Measurements from ENCODE around the gene GNAQ. TPM values are rescaled to one million over a fixed set of nuclear protein-coding genes. Genes with fewer than 3 reads are reported as not detected.
A peak's percentile ranks its signal among the peaks of the same experiment; 100 is the strongest.

GNAQ gene
- total and polyA plus RNA-seq, 8 donors, result 13.1 to 75.3 (median 38.5) TPM

DNA sequence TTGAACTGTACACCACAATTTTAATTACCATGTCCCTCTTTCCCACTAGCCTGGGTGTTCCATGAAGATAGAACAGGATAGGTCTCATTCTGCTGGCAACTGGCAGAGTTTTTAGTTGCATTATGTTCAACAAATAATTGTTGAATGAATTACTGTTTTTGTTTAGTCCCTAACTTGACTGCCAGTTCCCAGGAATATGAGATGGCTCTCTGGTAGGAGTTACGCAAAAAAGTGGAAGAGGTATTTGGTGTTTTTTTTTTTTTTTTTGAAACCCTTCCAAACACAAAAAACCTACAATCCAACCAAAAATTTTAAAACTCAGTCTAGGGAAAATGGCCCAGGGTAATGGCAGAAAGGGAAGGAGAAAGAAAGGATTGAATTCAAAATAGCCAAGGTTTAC lies 153.6 kb downstream of the GNAQ start:
- WGBS, 5 donors, result 95 to 100% (median 97%) methylated on average over 1 of the region's 1 CpG
- TF ChIP-seq EP300 (IDR thresholded peaks at IDR 0.05) (no peak), POLR2A (IDR thresholded peaks at IDR 0.05) (no peak), POLR2AphosphoS5 (IDR thresholded peaks at IDR 0.05) (no peak)
- TF ChIP-seq, protein P1, sequence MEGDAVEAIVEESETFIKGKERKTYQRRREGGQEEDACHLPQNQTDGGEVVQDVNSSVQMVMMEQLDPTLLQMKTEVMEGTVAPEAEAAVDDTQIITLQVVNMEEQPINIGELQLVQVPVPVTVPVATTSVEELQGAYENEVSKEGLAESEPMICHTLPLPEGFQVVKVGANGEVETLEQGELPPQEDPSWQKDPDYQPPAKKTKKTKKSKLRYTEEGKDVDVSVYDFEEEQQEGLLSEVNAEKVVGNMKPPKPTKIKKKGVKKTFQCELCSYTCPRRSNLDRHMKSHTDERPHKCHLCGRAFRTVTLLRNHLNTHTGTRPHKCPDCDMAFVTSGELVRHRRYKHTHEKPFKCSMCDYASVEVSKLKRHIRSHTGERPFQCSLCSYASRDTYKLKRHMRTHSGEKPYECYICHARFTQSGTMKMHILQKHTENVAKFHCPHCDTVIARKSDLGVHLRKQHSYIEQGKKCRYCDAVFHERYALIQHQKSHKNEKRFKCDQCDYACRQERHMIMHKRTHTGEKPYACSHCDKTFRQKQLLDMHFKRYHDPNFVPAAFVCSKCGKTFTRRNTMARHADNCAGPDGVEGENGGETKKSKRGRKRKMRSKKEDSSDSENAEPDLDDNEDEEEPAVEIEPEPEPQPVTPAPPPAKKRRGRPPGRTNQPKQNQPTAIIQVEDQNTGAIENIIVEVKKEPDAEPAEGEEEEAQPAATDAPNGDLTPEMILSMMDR (IDR thresholded peaks at IDR 0.05), result no peak
- peaks cover 8 to 52% (median 33%) of the 10 kb centered on the region in 4 donors for H3K4me1 ChIP-seq

DNA sequence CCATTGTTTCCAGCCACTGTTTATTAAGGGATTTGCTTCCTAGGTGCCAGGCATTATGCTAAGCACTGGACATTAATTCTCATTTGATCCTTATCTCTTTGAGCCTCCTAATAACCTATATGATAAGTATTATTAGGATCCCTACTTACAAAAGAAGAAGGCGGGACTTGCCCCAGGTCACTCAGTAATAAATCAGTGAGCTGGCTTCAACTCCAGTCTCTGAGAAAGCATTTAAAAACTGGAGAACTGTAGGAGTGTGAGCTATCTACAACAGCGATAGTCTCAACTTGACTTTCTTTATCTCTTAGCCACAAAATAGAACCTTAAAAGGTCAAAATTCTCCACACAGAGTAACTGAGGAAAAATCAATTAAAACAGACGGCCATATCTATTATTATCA lies 155.0 kb downstream of the GNAQ start:
- no peak for DNase-seq
- H3K9me3 ChIP-seq, result no peaks in the 10 kb centered on the region
- TF ChIP-seq, protein P1 (IDR thresholded peaks at IDR 0.05), result no peak
- TF ChIP-seq POLR2AphosphoS5 (IDR thresholded peaks at IDR 0.05) (no peak), EP300 (IDR thresholded peaks at IDR 0.05) (no peak), POLR2A (IDR thresholded peaks at IDR 0.05) (no peak)
- H3K27ac ChIP-seq, result no peak overlapping the region
- intact Hi-C loops (cut with DNase I; ENCODE audit: low total_unique reads), result no loop called here
- 45 to 74% (median 55%) methylated on average over 3 of the region's 3 CpGs for WGBS, 5 donors
- no peaks in the 10 kb centered on the region for H3K27me3 ChIP-seq
- H3K36me3 ChIP-seq, result no peaks in the 10 kb centered on the region
- H3K4me3 ChIP-seq, result no peak overlapping the region
- H3K4me1 ChIP-seq, result peaks cover 8 to 49% (median 32%) of the 10 kb centered on the region in 4 donors

More for the DNA sequence above, 153.6 kb downstream of the GNAQ start:
- no peak overlapping the region for H3K4me3 ChIP-seq
- no peaks in the 10 kb centered on the region for H3K27me3 ChIP-seq
- intact Hi-C loops (cut with DNase I; ENCODE audit: low total_unique reads), result no loop called here
- H3K27ac ChIP-seq, result no peak overlapping the region
- no peak for DNase-seq
- no peaks in the 10 kb centered on the region for H3K36me3 ChIP-seq
- H3K9me3 ChIP-seq, result no peaks in the 10 kb centered on the region

DNA sequence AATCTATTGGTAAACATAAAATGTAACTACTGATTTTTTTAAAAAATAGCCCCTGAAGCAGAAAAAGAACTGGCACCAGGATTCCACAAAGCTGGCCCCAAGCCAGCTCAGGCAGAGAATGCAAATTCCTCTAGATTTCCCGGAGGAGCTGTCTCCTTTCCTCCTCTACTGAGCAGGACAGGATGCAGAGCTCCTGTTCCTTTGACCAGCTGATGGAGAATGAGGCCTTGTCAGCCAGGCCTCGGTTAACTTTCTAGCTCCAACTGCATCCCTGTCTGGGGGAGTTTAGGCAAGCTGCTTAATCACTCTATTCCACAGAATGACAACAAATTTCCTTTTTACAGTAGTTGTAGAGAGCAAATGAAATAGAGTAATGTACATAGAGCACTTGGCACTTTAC lies 155.5 kb downstream of the GNAQ start:
- 15 to 34% (median 23%) methylated on average over 2 of the region's 2 CpGs for WGBS, 5 donors
- Histone ChIP-seq H3K4me1 (peaks cover 8 to 49% (median 32%) of the 10 kb centered on the region in 4 donors), H3K4me3 (no peak overlapping the region), H3K27ac (no peak overlapping the region), H3K27me3 (no peaks in the 10 kb centered on the region), H3K36me3 (no peaks in the 10 kb centered on the region), H3K9me3 (no peaks in the 10 kb centered on the region)
- no peak for TF ChIP-seq POLR2A (IDR thresholded peaks at IDR 0.05)
- TF ChIP-seq, protein P1 (IDR thresholded peaks at IDR 0.05), result no peak
- no peak for TF ChIP-seq POLR2AphosphoS5 (IDR thresholded peaks at IDR 0.05)
- peak in 1 of 2 donors; percentile 38 for DNase-seq
- intact Hi-C loops (cut with DNase I; ENCODE audit: low total_unique reads), result no loop called here

DNA sequence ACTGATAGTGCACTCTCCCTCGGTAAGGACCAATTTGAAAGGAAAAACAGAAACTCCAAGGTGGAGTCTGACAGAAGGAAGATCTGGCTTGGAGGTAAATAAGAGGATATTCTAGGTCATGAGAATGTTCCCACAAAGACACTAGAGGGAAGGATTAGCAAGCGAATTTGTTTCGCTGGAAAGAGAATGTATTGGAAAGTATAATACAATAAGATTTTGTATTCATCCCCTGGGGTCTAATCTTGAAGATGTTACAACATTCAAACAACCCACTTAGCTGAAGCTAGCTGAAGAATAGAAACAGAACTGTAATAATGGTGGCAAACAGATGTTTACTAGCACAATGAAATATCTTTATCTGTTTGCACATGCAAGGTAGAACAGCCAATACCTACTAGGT lies 158.7 kb downstream of the GNAQ start:
- no peak for DNase-seq
- TF ChIP-seq EP300 (IDR thresholded peaks at IDR 0.05), result no peak
- TF ChIP-seq, protein P1 (IDR thresholded peaks at IDR 0.05), result no peak
- TF ChIP-seq POLR2A (IDR thresholded peaks at IDR 0.05), result no peak
- no peak for TF ChIP-seq POLR2AphosphoS5 (IDR thresholded peaks at IDR 0.05)
- Histone ChIP-seq H3K9me3 (no peaks in the 10 kb centered on the region), H3K27me3 (no peaks in the 10 kb centered on the region), H3K4me3 (no peak overlapping the region), H3K36me3 (no peaks in the 10 kb centered on the region), H3K4me1 (peaks cover 8 to 39% (median 21%) of the 10 kb centered on the region in 4 donors), H3K27ac (no peak overlapping the region)
- WGBS, 5 donors, result 67 to 77% (median 77%) methylated on average over 3 of the region's 3 CpGs
- intact Hi-C loops (cut with DNase I; ENCODE audit: low total_unique reads), result no loop called here
